ENCODE measurements around the gene CASP9.
"Not testable (repeated sequence)": the region's sequence is repeated elsewhere in the genome, so short reads cannot be mapped to it uniquely, and the experiment has no call there.

CASP9 gene

GRCh38 chr1:15493869-15494390 lies 30.1 kb downstream of the CASP9 start:
- DNase-seq: no peak

DNA sequence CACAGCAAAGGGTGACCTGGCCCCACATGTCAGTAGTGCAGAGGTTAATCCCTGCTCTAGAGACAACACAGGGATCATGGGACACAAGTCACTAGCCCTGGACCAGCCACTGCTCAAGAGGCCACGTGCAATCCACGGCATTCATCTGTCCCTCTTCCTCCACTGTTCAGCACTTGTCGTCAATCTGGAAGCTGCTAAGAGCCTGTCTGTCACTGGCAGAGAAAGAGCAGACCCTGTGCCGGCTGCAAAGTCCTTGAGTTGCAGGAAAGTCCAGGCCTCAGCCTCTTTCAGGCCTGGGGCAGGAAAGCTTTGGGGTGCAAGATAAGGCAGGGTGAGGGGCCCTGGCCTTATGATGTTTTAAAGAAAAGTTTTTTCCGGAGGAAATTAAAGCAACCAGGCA lies 31.4 kb downstream of the CASP9 start:
- DNase-seq: no peak

DNA sequence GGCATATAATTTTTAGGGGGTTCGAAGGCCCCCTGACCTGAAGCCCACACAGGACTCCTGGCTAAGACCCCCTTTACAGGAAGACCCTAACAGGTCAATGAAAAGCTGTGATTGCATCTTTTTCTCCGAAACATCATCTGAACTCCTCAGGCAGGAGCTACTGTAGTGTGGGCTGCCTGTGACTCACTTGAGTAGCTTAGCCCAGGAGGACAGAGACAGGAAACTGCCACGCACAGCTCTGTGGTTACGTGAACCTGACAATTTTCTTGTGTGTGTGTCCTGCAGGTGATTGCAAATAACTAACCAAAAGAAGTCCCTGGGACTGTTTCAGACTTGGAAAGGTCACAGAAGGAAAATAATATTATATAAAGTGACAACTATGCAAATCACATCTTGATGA lies 33.0 kb downstream of the CASP9 start:
- not testable (repeated sequence) for DNase-seq

- no peak for DNase-seq
Observed at GRCh38 chr1:15489052-15489736, 34.8 kb downstream of the CASP9 start.

- no peak for DNase-seq
Observed at GRCh38 chr1:15488371-15488770, 35.6 kb downstream of the CASP9 start.

- DNase-seq: not testable (repeated sequence)
Observed at GRCh38 chr1:15486844-15487610, 37.0 kb downstream of the CASP9 start.

- no peak for DNase-seq
Observed at GRCh38 chr1:15485636-15486035, 38.4 kb downstream of the CASP9 start.

DNA sequence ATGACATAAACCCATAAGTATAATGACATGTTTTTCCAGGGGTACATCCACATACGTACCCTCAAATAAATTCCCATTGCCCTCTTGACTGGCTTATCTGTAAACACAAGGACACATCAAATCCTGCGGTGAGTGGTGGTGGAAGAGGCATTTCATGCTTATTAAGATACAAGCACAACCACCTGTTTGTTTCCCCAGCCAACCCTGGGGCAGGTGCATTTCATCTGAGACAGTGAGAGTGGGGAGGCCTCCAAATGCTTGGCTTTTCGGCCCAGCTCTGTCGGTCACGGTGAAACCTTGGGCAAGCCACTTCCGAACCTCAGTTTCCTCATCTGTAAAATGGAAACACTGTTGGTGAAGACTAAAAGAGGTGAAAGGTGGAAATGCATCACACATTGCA lies 39.6 kb downstream of the CASP9 start:
- not testable (repeated sequence) for DNase-seq

DNA sequence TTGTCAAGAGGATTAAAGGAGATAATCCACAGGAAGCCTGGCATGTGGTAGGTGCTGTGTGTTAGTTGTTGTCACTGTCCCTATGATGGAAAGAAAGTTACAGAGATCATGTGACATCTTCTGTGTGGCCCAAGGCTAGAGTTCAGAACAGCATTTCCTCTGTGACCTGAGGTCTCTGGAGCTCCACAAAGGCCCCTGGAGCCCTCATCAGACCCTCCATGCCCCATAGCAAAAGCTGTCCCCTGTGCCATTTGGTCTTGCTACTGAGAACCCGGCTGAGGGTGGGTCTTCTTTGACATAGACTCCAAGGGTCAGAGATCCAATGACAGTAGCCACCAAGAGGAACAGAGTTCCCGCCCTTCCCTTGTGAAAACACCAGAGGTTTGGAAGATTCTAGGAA lies 40.0 kb downstream of the CASP9 start:
- no peak for DNase-seq

DNA sequence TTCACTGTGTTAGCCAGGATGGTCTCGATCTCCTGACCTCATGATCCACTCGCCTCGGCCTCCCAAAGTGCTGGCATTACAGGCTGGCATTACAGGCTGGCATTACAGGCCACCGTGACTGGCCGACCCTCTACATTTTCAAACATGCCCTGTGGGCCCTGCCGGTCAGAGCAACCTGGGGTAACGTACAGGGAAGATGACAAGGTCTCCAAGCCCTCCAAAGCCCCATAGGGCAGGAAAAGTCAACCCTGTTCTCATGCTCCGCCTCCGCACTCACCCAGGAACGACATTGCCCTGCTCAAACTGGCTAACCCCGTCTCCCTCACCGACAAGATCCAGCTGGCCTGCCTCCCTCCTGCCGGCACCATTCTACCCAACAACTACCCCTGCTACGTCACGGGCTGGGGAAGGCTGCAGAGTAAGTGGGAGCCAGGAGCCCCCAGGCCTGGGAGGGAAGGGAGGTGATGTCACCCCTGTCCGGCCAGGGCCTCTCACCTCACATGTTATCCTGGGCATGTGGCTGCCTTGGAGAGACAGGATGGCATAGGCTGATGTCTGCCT lies 41.0 kb downstream of the CASP9 start:
- not testable (repeated sequence) for DNase-seq

DNA sequence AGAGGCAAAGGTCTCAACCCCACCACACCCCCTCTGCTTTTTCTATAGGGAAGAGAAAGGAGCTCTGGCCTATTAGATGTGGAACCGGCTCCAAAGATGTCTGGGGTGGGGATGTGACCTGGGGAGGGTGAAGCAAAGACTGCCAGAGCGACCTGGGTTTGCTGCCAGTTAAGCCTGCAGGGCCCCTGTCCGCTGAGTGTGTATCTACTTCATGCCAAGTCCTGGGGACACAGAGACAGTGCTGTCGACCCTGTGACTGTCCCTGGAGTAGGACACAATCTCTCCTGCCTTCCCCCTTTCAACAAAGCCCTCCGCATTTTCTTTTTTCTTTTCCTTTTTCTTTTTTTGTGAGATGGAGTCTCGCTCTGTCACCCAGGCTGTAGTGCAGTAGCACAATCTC lies 41.6 kb downstream of the CASP9 start:
- not testable (repeated sequence) for DNase-seq

DNA sequence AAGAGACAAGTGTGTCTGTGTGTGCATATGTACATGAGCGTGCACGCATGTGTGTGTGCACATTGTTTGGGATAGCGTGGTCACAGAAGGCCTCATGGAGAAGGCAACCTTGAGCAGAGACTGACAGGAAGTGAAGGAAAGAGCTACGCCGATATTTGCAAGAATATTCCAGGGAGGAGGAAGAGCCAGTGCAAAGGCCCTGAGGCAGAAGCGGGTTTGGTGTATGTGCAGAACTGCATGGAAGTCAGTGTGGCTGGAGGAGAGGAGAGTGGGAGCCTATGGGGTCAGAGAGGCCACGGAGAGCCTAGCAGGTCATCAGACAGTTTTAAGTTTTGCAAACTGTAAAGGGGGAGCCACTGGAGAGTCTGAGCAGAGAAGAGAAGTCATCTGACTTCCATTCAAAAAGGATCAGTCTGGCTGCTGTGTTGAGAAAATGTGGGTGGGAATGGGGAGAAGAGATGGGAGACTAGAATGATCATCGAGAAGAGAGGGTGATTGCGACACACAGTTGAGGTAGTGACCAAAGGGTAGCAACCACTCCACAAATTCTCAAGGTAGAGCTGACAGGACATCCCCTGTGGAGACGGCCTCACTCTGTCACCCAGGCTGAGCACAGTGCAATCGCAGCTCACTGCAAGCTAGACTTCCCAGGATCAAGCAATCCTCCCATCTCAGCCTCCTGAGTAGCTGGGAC lies 44.2 kb downstream of the CASP9 start:
- DNase-seq: no peak

DNA sequence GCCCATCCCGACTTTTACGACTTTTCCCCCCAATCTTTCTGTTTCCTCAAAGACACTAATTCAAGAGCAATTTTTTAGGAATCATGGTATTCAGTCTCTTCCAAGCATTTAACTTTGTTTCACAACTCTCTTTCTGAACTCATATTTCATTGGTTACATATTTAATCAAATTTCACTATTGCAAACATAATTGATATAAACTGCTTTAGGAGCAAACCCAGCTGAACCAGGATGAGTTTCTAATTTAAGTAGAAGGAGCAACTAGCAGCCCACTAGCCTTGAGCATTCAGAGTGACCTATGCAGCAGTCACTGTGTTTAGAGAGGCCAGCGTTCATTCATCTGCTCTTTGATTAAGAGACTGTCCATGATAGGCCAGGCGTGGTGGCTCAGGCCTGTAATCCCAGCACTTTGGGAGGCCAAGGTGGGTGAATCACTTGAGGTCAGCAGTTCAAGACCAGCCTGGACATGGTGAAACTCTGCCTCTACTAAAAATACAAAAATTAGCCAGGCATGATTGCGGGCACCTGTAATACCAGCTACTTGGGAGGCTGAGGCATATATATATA lies 46.3 kb downstream of the CASP9 start:
- no peak for DNase-seq

GRCh38 chr1:15476927-15477326 lies 47.1 kb downstream of the CASP9 start:
- no peak for DNase-seq

DNA sequence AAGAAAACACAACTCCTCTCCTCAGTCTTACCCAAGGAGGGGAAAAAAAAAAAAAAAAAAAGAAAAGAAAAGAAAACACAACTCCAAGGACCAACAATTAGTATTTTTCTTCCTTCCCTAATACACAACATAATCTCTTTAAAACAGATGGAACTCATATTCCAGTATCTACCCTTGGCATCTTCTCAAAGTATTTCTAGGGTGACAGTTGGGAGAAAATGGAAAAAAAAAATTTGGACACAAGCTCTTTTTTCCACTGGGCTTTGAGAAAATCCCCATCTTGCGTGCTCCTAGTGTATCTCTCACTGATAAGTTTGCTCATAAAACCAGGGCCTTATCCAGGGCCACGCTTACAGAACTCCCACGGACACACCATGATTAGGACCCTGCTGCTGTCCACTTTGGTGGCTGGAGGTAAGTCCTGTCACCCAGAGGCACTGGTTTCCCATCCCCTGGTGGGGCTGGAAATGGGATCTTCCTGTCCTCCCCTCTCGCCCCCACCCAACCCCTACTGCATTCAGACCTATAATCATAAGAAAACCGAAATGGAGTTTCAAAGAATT lies 48.2 kb downstream of the CASP9 start, which contains the start of gene CELA2B:
Gene CELA2B, plus strand, starts transcription at position 353 of the 563 bp plus-strand sequence. Its CDS starts 22 bp downstream, at position 375.
- DNase-seq: peak; percentile 8

- no peak for DNase-seq
Observed at GRCh38 chr1:15472587-15472986, 51.4 kb downstream of the CASP9 start.

GRCh38 chr1:15471723-15472122 lies 52.3 kb downstream of the CASP9 start:
- DNase-seq: not testable (repeated sequence)

DNA sequence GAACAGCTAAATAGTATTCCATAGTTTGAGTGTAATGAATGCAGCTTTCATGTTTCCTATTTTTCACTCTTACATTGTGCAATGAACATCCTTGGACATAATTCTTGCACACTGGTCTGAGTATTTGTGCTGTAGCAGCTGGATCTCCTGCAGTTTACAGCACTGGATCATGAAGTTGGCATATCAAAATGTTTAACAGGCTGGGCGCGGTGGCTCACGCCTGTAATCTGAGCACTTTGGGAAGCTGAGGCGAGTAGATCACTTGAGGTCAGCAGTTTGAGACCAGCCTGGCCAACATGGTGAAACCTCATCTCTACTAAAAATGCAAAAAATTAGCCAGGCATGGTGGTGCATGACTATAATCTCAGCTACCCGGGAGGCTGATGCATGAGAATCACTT lies 52.9 kb downstream of the CASP9 start:
- not testable (repeated sequence) for DNase-seq

GRCh38 chr1:15469821-15470448 lies 54.1 kb downstream of the CASP9 start:
- not testable (repeated sequence) for DNase-seq

GRCh38 chr1:15469361-15469760 lies 54.7 kb downstream of the CASP9 start:
- DNase-seq: no peak

DNA sequence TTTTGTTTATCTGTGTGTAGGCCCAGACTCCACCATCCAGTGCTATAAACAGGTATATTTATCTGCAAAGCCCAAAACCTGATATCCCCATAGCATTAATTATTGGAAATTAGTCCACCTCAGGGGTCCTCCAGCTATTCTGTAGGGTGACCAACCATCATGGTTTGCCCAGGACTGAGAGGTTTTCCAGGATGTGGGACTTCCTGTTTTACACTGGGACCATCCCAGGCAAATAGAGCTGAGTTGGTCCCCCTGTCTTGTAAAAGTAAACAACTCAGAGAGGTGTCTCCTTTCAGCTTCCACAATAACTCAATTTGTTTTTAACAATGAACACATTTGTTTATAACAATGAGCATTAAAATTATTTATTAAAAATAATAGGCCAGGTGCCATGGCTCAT lies 55.9 kb downstream of the CASP9 start:
- no peak for DNase-seq
